ENCODE data around the gene UNC5A.

Gene UNC5A

GRCh38 chr5:176851871-176852658 lies 41.7 kb downstream of the UNC5A start:
- Histone ChIP-seq H3K36me3 (ENCODE audit: insufficient read depth, low read length) (no peaks in the 10 kb centered on the region), H2AFZ (ENCODE audit: low read depth, low read length) (no peak overlapping the region), H3K4me3 (ENCODE audit: low read length) (no peak overlapping the region), H3K27me3 (ENCODE audit: insufficient read depth, low read length) (peaks cover 45% of the 10 kb centered on the region), H3K4me1 (ENCODE audit: insufficient read depth, low read length) (peaks cover 10% of the 10 kb centered on the region), H3K9me3 (ENCODE audit: low read length) (no peaks in the 10 kb centered on the region)

- H3K4me3 ChIP-seq (ENCODE audit: low read length) = no peak overlapping the region
- peaks cover 10% of the 10 kb centered on the region for H3K4me1 ChIP-seq (ENCODE audit: insufficient read depth, low read length)
- H3K9me3 ChIP-seq (ENCODE audit: low read length) = no peaks in the 10 kb centered on the region
- H3K27me3 ChIP-seq (ENCODE audit: insufficient read depth, low read length) = peaks cover 55% of the 10 kb centered on the region
- H2AFZ ChIP-seq (ENCODE audit: low read depth, low read length) = no peak overlapping the region
- H3K36me3 ChIP-seq (ENCODE audit: insufficient read depth, low read length) = no peaks in the 10 kb centered on the region
Measured at GRCh38 chr5:176853151-176853778, 42.9 kb downstream of the UNC5A start.

GRCh38 chr5:176854164-176854563 lies 43.8 kb downstream of the UNC5A start:
- no peak overlapping the region for H3K4me3 ChIP-seq (ENCODE audit: low read length)
- H3K27me3 ChIP-seq (ENCODE audit: insufficient read depth, low read length) = peaks cover 50% of the 10 kb centered on the region

GRCh38 chr5:176855598-176855997 lies 45.2 kb downstream of the UNC5A start:
- Histone ChIP-seq H3K4me3 (ENCODE audit: low read length) (no peak overlapping the region), H3K9me3 (ENCODE audit: low read length) (no peaks in the 10 kb centered on the region), H3K4me1 (ENCODE audit: insufficient read depth, low read length) (peaks cover 10% of the 10 kb centered on the region), H2AFZ (ENCODE audit: low read depth, low read length) (no peak overlapping the region), H3K27me3 (ENCODE audit: insufficient read depth, low read length) (peaks cover 40% of the 10 kb centered on the region), H3K36me3 (ENCODE audit: insufficient read depth, low read length) (no peaks in the 10 kb centered on the region)

More at GRCh38 chr5:176854164-176854563, 43.8 kb downstream of the UNC5A start:
- Histone ChIP-seq H3K4me1 (ENCODE audit: insufficient read depth, low read length) (peaks cover 10% of the 10 kb centered on the region), H2AFZ (ENCODE audit: low read depth, low read length) (no peak overlapping the region), H3K36me3 (ENCODE audit: insufficient read depth, low read length) (no peaks in the 10 kb centered on the region), H3K9me3 (ENCODE audit: low read length) (no peaks in the 10 kb centered on the region)

- no peaks in the 10 kb centered on the region for H3K9me3 ChIP-seq (ENCODE audit: low read length)
- peaks cover 10% of the 10 kb centered on the region for H3K4me1 ChIP-seq (ENCODE audit: insufficient read depth, low read length)
- peaks cover 40% of the 10 kb centered on the region for H3K27me3 ChIP-seq (ENCODE audit: insufficient read depth, low read length)
- H3K36me3 ChIP-seq (ENCODE audit: insufficient read depth, low read length) = no peaks in the 10 kb centered on the region
- H3K4me3 ChIP-seq (ENCODE audit: low read length) = no peak overlapping the region
- no peak overlapping the region for H2AFZ ChIP-seq (ENCODE audit: low read depth, low read length)
Measured at GRCh38 chr5:176856746-176857145, 46.4 kb downstream of the UNC5A start.

- peaks cover 40% of the 10 kb centered on the region for H3K27me3 ChIP-seq (ENCODE audit: insufficient read depth, low read length)
- H3K4me3 ChIP-seq (ENCODE audit: low read length) = no peak overlapping the region
- no peak overlapping the region for H2AFZ ChIP-seq (ENCODE audit: low read depth, low read length)
- H3K36me3 ChIP-seq (ENCODE audit: insufficient read depth, low read length) = no peaks in the 10 kb centered on the region
- H3K4me1 ChIP-seq (ENCODE audit: insufficient read depth, low read length) = peaks cover 11% of the 10 kb centered on the region
- no peaks in the 10 kb centered on the region for H3K9me3 ChIP-seq (ENCODE audit: low read length)
Measured at GRCh38 chr5:176857216-176857893, 47.0 kb downstream of the UNC5A start.

GRCh38 chr5:176857894-176858273 lies 47.5 kb downstream of the UNC5A start:
- peaks cover 38% of the 10 kb centered on the region for H3K27me3 ChIP-seq (ENCODE audit: insufficient read depth, low read length)
- peaks cover 16% of the 10 kb centered on the region for H3K4me1 ChIP-seq (ENCODE audit: insufficient read depth, low read length)
- H2AFZ ChIP-seq (ENCODE audit: low read depth, low read length) = no peak overlapping the region
- H3K36me3 ChIP-seq (ENCODE audit: insufficient read depth, low read length) = no peaks in the 10 kb centered on the region
- H3K9me3 ChIP-seq (ENCODE audit: low read length) = no peaks in the 10 kb centered on the region
- H3K4me3 ChIP-seq (ENCODE audit: low read length) = no peak overlapping the region

GRCh38 chr5:176859916-176860315 lies 49.6 kb downstream of the UNC5A start:
- no peaks in the 10 kb centered on the region for H3K36me3 ChIP-seq (ENCODE audit: insufficient read depth, low read length)
- H3K27me3 ChIP-seq (ENCODE audit: insufficient read depth, low read length) = peaks cover 33% of the 10 kb centered on the region
- H2AFZ ChIP-seq (ENCODE audit: low read depth, low read length) = no peak overlapping the region
- H3K4me3 ChIP-seq (ENCODE audit: low read length) = no peak overlapping the region
- no peaks in the 10 kb centered on the region for H3K9me3 ChIP-seq (ENCODE audit: low read length)
- peaks cover 18% of the 10 kb centered on the region for H3K4me1 ChIP-seq (ENCODE audit: insufficient read depth, low read length)

- Histone ChIP-seq H3K27me3 (ENCODE audit: insufficient read depth, low read length) (peaks cover 29% of the 10 kb centered on the region), H2AFZ (ENCODE audit: low read depth, low read length) (no peak overlapping the region), H3K4me1 (ENCODE audit: insufficient read depth, low read length) (peaks cover 19% of the 10 kb centered on the region), H3K4me3 (ENCODE audit: low read length) (no peak overlapping the region), H3K36me3 (ENCODE audit: insufficient read depth, low read length) (no peaks in the 10 kb centered on the region), H3K9me3 (ENCODE audit: low read length) (no peaks in the 10 kb centered on the region)
Measured at GRCh38 chr5:176860381-176860780, 50.0 kb downstream of the UNC5A start.

- peaks cover 25% of the 10 kb centered on the region for H3K27me3 ChIP-seq (ENCODE audit: insufficient read depth, low read length)
Measured at GRCh38 chr5:176861276-176861675, 50.9 kb downstream of the UNC5A start.

GRCh38 chr5:176862330-176862995 lies 52.1 kb downstream of the UNC5A start:
- Histone ChIP-seq H3K4me1 (ENCODE audit: insufficient read depth, low read length) (peaks cover 40% of the 10 kb centered on the region), H3K36me3 (ENCODE audit: insufficient read depth, low read length) (no peaks in the 10 kb centered on the region), H3K9me3 (ENCODE audit: low read length) (no peaks in the 10 kb centered on the region), H3K27me3 (ENCODE audit: insufficient read depth, low read length) (peaks cover 14% of the 10 kb centered on the region), H2AFZ (ENCODE audit: low read depth, low read length) (no peak overlapping the region), H3K4me3 (ENCODE audit: low read length) (no peak overlapping the region)

More at GRCh38 chr5:176861276-176861675, 50.9 kb downstream of the UNC5A start:
- Histone ChIP-seq H3K4me1 (ENCODE audit: insufficient read depth, low read length) (peaks cover 28% of the 10 kb centered on the region), H3K9me3 (ENCODE audit: low read length) (no peaks in the 10 kb centered on the region), H3K4me3 (ENCODE audit: low read length) (no peak overlapping the region), H3K36me3 (ENCODE audit: insufficient read depth, low read length) (no peaks in the 10 kb centered on the region), H2AFZ (ENCODE audit: low read depth, low read length) (no peak overlapping the region)

GRCh38 chr5:176863041-176863764 lies 52.8 kb downstream of the UNC5A start:
- H2AFZ ChIP-seq (ENCODE audit: low read depth, low read length) = no peak overlapping the region
- H3K27me3 ChIP-seq (ENCODE audit: insufficient read depth, low read length) = peaks cover 7% of the 10 kb centered on the region
- no peaks in the 10 kb centered on the region for H3K9me3 ChIP-seq (ENCODE audit: low read length)
- no peak overlapping the region for H3K4me3 ChIP-seq (ENCODE audit: low read length)
- peaks cover 48% of the 10 kb centered on the region for H3K4me1 ChIP-seq (ENCODE audit: insufficient read depth, low read length)
- H3K36me3 ChIP-seq (ENCODE audit: insufficient read depth, low read length) = no peaks in the 10 kb centered on the region

Data from neuron (in vitro differentiated cells).